Astrocyte (in vitro differentiated cells and primary cell): Measurements from ENCODE around the gene KIF3B.

Experiments
- CTCF ChIP-seq: IDR thresholded peaks from 2 replicates; pipeline ENCODE4 v1.5.1; 2011; ENCODE audit warnings: low read depth, mild to moderate bottlenecking, inconsistent platforms, low read length, moderate library complexity; ENCODE audit not compliant: insufficient read depth
- EZH2 ChIP-seq: IDR thresholded peaks from 2 replicates; pipeline ENCODE4 v1.6.1; 2012; ENCODE audit warnings: mild to moderate bottlenecking, low read length, inconsistent platforms; ENCODE audit not compliant: insufficient read depth

DNA sequence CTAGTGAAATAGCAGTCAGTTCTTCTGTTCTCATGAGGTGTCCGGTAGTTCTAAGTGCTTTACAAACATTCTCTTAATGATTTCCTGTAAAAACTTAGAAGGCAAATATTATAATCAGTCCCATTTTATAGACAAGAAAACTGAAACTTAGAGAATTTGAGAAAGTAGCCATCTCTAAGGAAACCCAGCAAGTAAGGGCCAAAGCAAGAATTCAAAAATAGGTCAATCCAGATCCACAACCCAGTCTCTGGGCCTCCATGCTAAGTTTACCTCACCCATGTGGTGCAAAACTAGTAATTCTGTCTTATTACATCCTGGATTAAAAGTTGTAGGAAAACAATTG lies 53.1 kb downstream of the KIF3B start:
- TF ChIP-seq EZH2, result no peak
- TF ChIP-seq CTCF, result no peak
